Measurements from ENCODE around the gene HIF3A.
"Not testable (repeated sequence)": the region's sequence is repeated elsewhere in the genome, so short reads cannot be mapped to it uniquely, and the experiment has no call there.

Gene HIF3A

DNA sequence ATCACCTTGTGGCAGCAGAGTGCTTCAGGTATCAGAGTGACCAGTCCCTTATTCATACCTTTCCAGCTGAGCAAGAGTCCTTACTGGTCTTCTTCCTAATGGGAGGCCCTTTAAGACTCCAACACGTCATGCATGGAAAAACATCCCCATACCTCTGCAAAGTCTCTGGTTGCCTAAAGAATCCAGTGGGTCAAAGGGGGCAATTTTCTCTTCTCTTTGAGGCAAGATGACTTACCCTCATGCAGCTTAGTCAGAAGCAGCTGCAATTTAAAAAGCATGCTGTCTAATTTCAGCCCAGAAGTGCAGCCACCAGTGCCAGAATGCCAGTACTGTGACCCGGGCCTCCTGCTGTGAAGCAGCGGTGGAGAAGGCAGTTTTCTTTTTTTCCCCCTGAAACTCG lies 68.7 kb downstream of the HIF3A start:
- DNase-seq, result no peak

DNA sequence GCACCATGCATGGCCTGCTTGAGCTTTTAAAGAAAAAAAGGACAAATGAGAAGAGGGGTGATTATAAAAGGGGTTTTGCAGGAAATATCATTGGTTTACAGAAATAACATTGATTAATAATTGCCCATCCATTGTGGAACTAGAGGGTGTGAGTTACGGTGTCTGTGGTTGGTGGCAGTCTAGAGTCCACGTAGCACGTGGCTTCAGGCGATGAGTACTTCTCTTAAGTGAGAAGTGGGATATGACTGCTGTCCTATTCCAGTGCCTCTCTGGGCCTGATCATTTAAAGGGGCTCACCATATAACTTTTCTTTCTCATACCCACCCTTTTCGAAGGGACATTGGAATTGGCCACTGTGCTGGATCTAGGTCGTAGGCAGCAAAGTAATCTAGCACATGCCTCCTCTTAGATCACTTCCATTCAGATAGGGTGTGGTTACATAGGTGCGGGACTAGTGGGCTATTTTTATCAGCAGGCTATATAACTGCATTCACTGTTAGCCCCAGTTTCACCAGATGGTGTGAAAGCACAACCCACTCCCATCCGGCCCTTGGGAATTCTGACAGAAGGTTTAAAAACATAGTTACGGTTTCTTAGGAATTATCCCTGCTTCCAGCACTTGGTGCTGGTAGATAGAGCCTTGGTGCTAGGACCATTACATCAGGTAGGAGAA lies 69.9 kb downstream of the HIF3A start:
- no peak for DNase-seq

DNA sequence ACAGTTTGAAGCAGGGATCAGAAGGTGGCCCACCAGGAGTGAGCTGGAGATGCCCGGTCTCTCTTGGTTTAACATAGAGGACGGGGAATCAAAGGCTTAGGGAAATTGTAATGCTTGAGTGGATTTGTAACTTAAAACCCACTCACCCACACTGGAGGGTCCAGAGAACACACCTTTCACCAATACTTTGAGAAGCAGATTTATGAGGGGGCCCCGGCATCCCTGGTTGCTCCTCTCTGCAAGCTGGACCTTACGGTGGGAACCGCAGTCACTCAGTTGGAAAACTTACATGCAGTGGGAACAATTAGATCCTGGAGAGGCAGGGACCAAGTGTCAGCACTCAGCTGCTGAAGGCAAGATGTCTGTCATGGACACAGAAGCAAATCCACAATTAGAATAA lies 70.6 kb downstream of the HIF3A start:
- DNase-seq, result no peak

DNA sequence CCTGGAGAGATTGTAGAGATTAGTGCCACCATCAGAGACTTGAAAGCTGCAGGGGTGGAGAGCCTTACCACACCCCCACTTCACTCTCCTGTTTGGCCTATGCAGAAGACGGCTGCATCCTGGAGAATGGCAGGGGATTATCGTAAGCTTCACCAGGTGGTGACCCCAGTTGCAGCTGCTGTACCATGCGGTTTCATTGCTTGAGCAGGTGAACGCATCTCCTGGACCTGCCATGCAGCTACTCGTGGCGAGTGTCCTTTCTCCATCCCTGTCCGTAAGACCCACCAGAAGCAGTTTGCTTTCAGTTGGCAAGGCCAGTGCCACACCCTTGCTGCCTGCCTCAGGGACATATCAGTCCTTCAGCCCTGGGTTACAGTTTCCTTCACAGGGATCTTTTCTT lies 71.3 kb downstream of the HIF3A start:
- DNase-seq, result no peak

DNA sequence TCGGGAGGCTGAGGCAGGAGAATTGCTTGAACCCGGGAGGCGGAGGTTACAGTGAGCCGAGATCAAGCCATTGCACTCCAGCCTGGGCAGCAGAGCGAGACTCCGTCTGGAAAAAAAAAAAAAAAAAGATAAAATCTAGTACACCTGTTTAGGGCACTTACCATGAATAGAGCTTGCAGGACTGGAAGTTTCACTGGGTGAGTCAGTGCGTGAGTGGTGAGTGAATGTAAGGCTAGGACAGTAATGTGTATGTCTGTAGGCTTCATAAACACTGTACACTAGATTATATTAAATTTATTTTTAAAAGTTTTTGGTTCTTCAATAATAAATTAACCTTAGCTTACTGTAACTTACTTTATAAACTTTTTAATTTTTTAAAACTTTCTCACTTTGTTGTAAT lies 73.0 kb downstream of the HIF3A start:
- DNase-seq, result no peak

DNA sequence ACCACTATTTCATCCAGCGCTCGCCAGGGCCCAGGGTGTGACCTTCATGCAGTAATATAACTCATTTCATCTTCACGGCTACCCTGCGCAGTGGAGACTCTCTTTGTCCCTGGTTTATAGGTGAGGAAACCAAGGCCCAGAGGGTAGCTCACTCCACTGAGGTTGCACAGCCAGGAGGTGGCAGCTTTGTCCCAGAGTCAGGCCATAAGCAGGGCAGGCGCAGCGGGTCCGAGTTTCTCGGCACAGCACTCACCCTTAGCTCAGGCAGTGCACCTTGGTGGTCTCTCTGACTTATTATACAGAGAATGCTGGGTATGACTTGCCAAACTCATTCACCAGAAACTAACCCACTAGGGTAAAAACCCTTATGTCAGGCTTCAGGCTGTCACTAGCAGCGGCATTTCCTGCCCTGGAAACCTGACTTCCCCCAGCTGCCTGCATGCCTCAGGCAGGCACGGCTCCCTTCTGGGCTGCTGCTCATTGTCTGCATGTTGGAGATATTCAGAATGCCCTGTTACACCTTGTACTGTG lies 74.6 kb downstream of the HIF3A start:
- no peak for DNase-seq

DNA sequence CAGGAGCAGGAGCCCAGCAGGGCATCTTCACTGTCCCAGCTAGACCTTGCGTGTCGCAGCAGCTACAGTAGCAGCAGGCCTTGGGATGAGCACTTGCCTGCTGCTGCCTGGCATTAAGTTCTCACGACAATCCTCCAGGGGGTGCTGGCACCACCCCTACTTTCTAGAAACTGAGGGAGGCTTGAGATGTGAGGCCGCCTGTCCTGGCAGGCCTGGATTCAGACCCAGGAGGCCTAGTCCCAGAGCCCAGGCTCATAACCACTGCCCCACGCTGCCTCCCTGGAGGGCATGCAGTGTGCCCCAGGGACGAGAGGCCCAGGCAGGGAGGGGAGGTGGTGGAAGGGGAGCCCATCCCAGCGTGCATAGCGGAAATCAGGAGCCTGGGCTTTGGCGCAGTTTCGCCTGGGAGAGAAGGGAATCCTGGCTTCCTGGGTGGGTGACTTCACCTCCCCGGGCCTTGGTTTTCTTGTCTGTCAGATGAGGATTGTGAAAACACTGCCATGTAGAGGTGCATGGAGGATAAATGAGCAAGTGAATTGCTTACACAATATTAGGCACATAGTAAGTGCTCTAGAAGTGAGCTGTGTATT lies 76.2 kb downstream of the HIF3A start:
- DNase-seq, result no peak

DNA sequence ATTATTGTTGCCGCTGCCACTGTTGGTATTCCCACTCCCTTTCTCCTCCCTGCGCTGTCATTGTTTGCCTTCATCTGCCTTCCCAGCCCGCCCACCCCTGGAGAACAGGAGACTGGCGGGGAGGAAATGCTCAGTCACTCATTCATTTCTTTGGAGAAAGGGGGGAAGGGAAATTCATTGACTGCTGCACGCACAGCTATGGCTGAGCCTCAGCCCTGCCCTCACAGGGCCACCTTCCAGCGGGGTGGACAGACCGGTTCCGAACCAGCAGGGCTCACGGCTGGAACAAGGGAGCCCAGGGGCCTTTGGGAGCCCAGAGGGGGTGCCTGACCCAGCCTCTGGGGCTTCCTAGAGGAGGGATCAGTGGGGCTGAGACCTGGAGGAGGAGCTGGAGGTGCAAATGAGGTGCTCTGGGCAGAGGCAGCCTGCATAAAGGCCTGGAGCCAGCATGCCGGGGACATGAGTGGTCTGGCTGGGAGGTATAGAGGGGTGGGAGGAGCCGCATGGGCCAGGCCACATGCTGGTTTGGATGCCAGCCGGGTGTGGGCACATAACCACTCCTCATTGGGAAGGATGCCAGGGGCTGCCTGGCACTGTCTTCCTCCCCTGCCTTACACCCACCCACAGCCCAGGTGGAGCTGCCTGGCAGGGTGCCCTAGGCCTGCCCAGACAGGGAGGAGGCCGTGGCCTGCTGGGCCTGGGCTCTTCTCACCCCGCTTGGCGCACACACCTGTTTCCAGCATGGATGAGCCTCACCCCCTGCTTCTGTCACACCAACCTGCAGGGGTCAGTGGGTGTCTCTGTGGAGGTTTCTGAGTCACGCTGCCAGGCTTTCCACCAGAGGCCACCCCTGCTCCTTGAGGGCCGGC lies 76.9 kb downstream of the HIF3A start:
- peak; percentile 62 for DNase-seq

DNA sequence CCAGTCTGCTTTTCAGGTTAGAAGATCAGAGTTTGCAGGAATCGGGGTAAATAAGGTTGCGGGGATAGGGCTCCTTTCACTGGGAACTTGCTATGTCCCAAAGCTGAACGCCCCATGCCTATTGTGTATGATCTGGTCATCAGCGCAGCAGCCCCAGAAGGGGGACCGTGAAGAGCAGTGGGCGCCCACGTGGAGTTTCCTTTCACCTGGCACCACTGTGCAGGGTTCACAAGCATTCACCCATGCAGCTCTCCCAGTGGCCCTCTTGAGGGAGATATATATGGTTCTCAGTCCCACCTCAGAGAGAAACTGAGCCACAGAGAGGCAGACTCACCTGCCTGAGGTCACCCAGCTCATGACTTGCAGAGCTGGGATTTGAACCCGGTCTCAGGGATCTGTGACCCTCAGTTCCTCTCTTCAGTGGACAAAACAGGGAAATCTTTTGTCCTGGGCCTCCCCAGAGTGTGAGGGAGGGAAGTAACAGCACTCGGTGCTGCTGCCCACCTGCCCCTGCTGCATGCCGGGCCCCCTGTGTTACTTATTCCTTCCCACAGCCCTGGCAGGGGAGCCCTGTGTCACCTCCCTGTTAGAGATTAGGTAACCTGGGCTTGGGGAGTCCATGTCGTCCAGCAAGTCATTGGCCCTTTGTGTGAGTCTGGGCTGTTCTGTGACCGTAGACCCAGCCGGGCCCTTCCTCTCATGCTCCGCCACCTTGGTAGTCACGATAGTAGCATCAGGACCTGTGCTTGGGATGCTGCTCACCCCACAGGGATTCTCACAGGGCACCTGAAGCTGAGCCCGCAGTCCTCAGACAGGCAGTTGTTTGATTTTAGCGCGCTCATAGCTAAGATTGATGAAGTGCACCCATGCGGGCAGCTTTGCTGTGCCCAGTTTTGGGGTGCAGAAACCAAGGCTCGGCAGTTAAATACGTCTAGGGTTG lies 78.0 kb downstream of the HIF3A start:
- DNase-seq, result no peak

DNA sequence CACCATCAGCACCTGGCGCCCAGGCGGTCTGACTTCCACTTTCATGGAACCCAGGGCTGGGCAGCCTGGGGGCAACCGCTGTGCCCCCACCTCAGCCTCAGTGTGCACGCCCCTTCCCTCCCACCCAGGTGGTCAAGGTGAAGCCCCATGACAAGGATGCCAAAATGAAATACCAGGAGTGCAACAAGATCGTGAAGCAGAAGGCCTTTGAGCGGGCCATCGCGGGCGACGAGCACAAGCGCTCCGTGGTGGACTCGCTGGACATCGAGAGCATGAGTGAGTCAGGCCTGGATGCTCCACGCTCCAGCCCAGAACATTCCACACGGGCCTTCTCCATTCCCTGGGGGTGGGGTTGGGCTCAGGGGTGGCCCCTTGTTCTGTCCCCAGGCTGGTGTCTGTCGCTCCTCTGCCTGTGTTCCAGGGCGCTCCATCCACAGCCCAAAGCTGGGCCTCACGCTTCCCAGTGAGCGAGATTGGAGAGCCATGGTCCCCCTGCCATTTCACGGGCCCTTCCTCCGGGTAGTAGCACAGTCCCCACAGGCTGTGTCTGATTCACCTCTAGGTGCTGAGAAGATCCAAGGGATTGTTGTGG lies 78.7 kb downstream of the HIF3A start:
- DNase-seq, result not testable (repeated sequence)

DNA sequence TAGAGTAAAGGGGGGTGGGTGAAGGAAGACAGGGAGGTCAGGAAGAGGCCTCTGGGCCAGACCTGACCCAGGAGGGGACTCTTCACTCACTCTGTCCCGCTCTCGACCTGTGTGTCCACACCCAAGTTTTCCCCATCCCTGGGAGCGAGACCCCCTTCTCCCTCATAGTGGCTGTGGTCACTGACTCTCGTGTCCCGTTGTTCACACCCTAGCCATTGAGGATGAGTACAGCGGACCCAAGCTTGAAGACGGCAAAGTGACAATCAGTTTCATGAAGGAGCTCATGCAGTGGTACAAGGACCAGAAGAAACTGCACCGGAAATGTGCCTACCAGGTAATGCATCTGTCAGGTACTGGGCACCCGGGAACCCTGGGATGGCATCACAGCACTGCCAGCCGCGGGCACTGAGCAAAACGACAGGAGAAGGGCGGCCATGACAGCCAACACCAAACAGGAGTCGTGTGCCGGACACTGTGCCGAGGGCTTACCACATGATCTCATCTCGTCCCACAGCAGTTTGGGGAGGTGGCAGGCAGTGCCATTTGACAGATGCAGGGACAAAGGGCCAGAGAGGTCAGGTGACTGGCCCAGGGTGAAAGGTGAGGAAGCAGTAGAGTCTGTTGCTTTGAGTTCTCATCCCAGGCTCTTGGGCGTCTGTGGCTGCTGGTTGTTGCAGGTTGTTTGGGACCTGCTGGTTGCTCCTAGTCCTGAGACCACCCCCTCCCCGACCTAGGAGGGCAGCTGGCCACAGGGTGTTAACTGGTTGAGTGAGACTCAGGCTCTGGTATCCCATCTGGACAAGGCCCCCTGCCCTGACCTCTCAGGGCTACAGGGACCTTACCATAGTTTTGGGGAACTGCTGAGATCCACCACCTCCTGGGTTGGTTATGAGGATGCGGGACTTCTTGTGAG lies 79.7 kb downstream of the HIF3A start:
- no peak for DNase-seq

DNA sequence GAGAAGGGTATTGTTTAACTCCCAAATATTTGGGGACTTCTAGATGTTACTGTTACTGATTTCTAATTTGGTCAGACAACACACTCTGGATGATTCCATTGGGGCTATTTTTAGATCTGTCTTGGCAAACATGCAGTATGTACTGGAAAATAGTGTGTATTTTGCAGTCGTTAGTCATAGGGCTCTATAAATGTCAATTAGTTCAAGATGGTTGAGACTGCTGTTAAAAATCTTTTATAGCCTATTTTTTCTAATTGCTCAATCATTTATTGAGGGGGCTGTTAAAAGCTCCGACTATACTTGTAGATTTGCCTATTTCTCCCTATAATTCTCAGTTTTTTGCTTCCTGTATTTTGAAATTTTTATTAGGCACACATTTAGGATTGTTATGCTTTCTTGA lies 81.4 kb downstream of the HIF3A start:
- DNase-seq, result peak; percentile 68

DNA sequence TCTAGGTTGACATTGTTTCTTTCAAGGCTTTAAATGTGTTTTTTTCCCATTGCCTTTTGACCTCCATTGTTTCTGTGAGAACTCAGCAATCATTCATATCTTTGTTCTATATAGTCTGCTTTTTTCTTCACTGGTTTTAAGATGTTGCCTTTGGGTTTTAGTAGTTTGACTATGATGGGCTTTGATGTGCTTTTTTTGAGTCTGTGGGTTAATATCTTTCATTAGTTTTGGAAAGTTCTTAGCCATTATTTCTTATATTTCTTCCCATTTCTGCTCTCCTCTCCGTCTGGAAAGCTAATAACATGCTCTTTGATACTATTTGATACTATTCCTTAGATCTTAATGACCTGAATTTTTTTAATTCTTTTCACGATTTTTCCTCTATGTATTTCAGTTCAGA lies 83.8 kb downstream of the HIF3A start:
- DNase-seq, result no peak

DNA sequence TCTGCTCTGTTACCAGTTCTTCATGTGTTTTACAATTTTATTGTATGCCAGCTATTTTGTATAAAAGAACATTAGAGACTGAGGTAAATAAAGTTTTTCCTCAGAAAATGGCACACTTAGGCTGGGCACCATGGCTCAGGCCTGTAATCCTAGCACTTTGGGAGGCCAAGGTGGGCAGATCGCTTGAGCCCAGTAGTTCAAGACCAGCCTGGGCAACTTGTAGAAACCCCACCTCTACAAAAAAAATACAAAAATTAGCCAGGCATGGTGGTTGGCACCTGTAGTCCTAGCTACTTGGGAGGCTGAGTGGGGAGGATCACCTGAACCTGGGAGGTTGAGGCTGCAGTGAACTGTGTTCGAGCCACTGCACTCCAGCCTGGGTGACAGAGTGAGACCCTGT lies 84.5 kb downstream of the HIF3A start:
- DNase-seq, result no peak

DNA sequence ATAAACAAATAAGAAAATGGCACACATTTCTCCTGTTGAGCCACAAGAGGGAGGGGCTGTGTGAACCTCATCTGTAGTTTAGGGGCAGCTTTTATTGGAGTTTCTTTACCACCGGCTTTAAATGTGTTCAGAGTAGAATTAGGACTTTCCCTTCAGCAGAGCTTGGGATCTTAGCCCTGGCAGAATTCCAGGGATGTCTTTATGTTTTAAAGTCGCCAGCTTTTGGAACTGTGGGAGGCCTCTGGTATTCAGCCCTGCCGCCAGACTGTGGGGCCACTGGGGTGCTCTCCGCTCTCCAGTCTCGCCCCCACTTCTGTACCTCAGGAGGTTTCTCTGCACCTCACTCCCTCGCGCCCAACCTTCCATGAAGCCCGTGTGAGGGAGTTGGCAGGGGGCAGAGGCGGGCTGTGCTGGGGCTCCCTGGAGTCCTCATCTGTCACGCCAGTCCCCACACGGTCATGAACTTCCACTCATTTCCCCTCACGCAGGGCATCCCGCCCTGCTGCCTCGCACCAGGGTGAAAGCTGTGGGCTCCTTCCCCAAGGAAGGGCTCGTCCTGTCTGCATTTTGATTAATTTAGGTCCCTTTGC lies 85.0 kb downstream of the HIF3A start:
- DNase-seq, result no peak

DNA sequence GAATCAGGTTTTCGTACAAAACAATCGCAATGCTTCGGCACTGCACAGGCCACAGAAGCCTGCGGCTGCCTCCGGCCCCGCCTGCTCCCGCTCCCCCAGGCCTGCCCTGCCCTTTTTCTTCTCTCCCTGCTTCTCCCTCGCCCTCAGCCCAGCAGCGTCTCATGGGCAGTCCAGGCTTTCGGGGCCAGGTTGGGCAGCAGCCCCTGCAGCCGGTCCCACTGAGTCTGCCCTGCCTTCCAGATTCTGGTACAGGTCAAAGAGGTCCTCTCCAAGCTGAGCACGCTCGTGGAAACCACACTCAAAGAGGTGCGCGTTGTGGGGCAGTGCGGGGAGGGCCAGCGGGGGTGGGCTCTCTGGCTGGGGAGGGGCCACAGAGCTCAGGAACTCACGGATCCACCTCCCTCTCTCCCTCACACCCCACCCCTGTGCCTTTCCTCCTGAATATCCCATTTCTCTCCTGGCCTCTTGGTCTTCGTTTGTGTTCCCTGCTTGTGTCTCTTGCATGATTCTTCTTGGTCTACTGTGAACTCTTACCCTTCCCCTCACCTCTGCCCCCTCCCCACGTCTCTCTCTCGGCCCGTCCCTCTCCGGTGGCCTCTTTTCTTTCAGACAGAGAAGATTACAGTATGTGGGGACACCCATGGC lies 86.5 kb downstream of the HIF3A start:
- no peak for DNase-seq

DNA sequence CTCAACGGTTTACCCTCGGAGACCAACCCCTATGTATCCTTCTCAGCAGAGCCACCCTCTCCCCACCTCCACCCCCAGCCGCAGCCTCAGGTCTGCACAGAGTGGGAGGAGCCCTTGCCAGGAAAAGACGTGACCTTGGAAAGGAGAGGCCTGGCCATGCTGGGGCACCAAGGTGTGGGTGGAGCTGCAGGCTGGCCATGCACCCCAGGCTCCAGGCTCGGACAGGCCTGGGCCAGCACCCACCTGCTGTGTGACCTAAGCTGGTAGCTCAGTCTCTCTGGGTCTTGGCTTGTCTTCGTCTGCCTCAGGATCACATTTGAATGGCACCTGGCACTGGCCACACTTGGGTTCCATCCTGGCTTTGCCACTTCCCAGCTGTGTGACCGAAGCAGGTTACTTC lies 87.0 kb downstream of the HIF3A start:
- no peak for DNase-seq

DNA sequence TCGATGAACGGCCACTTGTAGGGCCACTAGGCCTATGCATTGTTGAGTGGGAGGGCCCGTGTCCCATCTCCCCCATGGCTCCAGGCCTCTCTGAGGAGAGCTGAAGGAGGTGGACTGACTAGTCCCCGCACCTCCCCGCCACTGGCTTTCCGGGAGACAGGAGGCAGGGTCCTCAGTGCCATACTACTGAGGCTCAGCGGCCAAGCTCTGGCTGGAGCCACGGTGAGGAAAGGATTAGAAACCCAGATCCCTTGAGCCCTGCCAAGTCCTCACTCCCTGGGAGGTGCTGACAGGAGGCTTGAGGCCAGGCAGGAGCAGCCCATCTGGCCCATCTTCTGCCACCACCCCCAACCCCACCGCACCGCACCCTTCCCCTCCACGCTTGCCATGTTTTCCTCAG lies 87.6 kb downstream of the HIF3A start:
- DNase-seq, result no peak

DNA sequence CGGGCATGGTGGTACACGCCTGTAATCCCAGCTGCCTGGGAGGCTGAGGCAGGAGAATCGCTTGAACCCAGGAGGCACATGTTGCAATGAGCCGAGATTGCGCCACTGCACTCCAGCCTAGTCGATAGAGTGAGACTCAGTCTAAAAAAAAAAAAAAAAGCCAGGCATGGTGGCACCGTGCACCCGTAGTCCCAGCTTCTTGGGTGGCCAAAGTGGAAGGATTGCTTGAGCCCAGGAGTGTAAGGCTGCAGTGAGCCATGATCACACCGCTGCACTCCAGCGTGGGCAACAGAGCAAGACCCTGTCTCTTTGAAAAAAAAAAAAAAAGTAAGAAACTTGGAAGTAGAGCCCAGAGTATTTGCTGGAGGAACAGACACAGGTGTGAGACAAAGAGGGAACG lies 88.8 kb downstream of the HIF3A start:
- no peak for DNase-seq

DNA sequence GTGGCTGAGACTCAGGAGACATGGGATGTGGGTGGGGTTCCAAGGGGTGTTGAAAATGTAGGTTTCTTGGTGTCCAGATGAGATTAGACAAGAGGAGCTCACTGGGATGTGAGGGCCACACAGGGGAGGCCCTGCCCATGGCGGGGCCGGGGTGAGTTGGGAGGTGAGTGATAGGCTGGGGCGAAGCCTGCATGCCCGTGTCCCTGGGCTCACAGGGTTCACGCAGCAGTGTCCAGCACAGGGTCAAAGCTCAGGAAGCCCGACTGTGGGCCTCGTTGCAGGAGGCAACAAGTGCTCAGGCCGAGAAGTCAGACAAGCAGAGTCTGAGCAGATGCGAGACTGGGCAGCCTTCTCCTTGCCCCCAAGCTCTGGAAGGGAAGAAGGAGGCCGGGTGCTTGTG lies 89.3 kb downstream of the HIF3A start:
- no peak for DNase-seq
